HEK293T (cell line): ENCODE measurements around the gene EZR.

Source experiments
- ARNT ChIP-seq: fragments of 450-650 bp; IDR thresholded peaks from 2 replicates; pipeline ENCODE4 v1.6.1; 2017; ENCODE audit warnings: mild to moderate bottlenecking
- BHLHE40 ChIP-seq: fragments of 450-650 bp; IDR thresholded peaks from 2 replicates; pipeline ENCODE4 v1.6.1; 2016; ENCODE audit warnings: mild to moderate bottlenecking, moderate library complexity, borderline replicate concordance
- ELF4 ChIP-seq: fragments of 450-650 bp; IDR thresholded peaks from 2 replicates; pipeline ENCODE4 v1.6.1; 2017; ENCODE audit warnings: antibody characterized with exemption
- FOXA1 ChIP-seq: fragments of 450-650 bp; IDR thresholded peaks from 2 replicates; pipeline ENCODE4 v1.6.1; 2016; ENCODE audit warnings: mild to moderate bottlenecking
- FOXM1 ChIP-seq: fragments of 450-650 bp; IDR thresholded peaks from 2 replicates; pipeline ENCODE4 v1.6.1; 2017; ENCODE audit warnings: mild to moderate bottlenecking, borderline replicate concordance
- HDGF ChIP-seq: fragments of 450-650 bp; IDR thresholded peaks from 2 replicates; pipeline ENCODE4 v1.6.1; 2017; ENCODE audit warnings: antibody characterized with exemption, borderline replicate concordance
- NFRKB ChIP-seq: fragments of 450-650 bp; IDR thresholded peaks from 2 replicates; pipeline ENCODE4 v1.6.1; 2016; ENCODE audit warnings: mild to moderate bottlenecking, moderate library complexity
- SP1 ChIP-seq: fragments of 450-650 bp; IDR thresholded peaks from 2 replicates; pipeline ENCODE4 v1.6.1; 2017
- SUZ12 ChIP-seq: fragments of 450-650 bp; IDR thresholded peaks from 2 replicates; pipeline ENCODE4 v1.6.1; 2016; ENCODE audit warnings: mild to moderate bottlenecking
- TARDBP ChIP-seq: fragments of 450-650 bp; IDR thresholded peaks from 2 replicates; pipeline ENCODE4 v1.6.1; 2016

- TF ChIP-seq ELF4, result no peak
- TF ChIP-seq SUZ12, result no peak
- TF ChIP-seq ARNT, result no peak
- no peak for TF ChIP-seq HDGF
- TF ChIP-seq FOXA1, result no peak
- no peak for TF ChIP-seq BHLHE40
- no peak for TF ChIP-seq SP1
- no peak for TF ChIP-seq TARDBP
- TF ChIP-seq FOXM1, result no peak
- TF ChIP-seq NFRKB, result no peak
These were observed 932 bp upstream of the EZR start for GRCh38 chr6:158819977-158820622.
